Stimulated activated CD8-positive, alpha-beta memory T cell treated with anti-CD3 and anti-CD28 coated beads, Interleukin-12 subunit alpha, Interleukin-12 subunit beta, amount 100 ng/mL, for 24 hours (primary cell): ENCODE data around the gene PGLYRP4.

Source experiments
- DNase-seq: peaks from one replicate; pipeline ENCODE4 v3.0.0-alpha.2; 2020; ENCODE audit errors: extremely low read depth

Gene PGLYRP4

GRCh38 chr1:153375511-153375910 lies 26.9 kb upstream of the PGLYRP4 start, which contains the start of gene S100A12:
S100A12 (minus strand) TSS chr1:153375621; CDS start chr1:153374592, 1,029 bp downstream.
- DNase-seq: no peak

GRCh38 chr1:153374071-153374470 lies 25.4 kb upstream of the PGLYRP4 start:
- no peak for DNase-seq

- DNase-seq: no peak
Observed at GRCh38 chr1:153372571-153372970, 23.9 kb upstream of the PGLYRP4 start.

- DNase-seq: no peak
Observed at GRCh38 chr1:153371231-153371630, 22.6 kb upstream of the PGLYRP4 start.

- no peak for DNase-seq
Observed at GRCh38 chr1:153370146-153370545, 21.5 kb upstream of the PGLYRP4 start.

GRCh38 chr1:153368495-153368894 lies 19.9 kb upstream of the PGLYRP4 start:
- no peak for DNase-seq

- DNase-seq: no peak
Observed at GRCh38 chr1:153367090-153367489, 18.4 kb upstream of the PGLYRP4 start.

GRCh38 chr1:153366261-153366660 lies 17.6 kb upstream of the PGLYRP4 start:
- no peak for DNase-seq

GRCh38 chr1:153365696-153366095 lies 17.1 kb upstream of the PGLYRP4 start:
- DNase-seq: no peak

- DNase-seq: no peak
Observed at GRCh38 chr1:153364766-153365666, 16.4 kb upstream of the PGLYRP4 start.

- no peak for DNase-seq
Observed at GRCh38 chr1:153364156-153364555, 15.5 kb upstream of the PGLYRP4 start.

- no peak for DNase-seq
Observed at GRCh38 chr1:153363641-153364040, 15.0 kb upstream of the PGLYRP4 start.

GRCh38 chr1:153362187-153362775 lies 13.6 kb upstream of the PGLYRP4 start:
- no peak for DNase-seq

GRCh38 chr1:153361480-153362109 lies 13.0 kb upstream of the PGLYRP4 start:
- no peak for DNase-seq

- no peak for DNase-seq
Observed at GRCh38 chr1:153360592-153361479, 12.2 kb upstream of the PGLYRP4 start.

GRCh38 chr1:153360190-153360589 lies 11.5 kb upstream of the PGLYRP4 start:
- DNase-seq: no peak

- no peak for DNase-seq
Observed at GRCh38 chr1:153359241-153359640, 10.6 kb upstream of the PGLYRP4 start.

- DNase-seq: no peak
Observed at GRCh38 chr1:153358691-153358975, 10.0 kb upstream of the PGLYRP4 start.

GRCh38 chr1:153357853-153358690 lies 9.4 kb upstream of the PGLYRP4 start, which contains the start of gene S100A9:
S100A9 (plus strand) TSS chr1:153357854; CDS start chr1:153358284, 430 bp downstream.
- no peak for DNase-seq

- DNase-seq: no peak
Observed at GRCh38 chr1:153357076-153357852, 8.6 kb upstream of the PGLYRP4 start.
